NCI-H82 treated with DMSO at 0.1 percent for 48 hours (cell line): ENCODE data around the gene C10orf105.

Experiments
- DNase-seq: peaks from one replicate; lab custom pipeline; 2025; ENCODE audit not compliant: unreplicated experiment; lab: John Stamatoyannopoulos, UW

Gene C10orf105

DNA sequence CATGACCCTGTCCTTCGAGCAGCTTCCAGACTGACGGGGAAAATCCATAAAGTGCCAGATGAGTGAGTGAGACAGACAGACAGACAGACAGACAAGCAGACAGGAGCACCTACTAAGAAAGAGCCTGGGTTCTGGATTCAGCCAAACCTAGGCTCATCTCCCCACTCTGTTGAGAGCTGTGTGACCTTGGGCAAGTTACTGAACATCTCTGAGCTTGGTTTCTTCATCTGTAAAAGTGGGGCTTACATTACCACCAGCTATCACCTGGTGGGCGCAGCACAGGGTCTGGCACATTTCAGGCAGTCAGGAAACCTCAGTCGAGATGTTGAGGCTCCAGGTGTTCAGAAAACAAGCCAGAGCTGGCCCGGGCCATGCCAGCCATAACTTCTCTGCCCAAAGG lies 37.6 kb downstream of the C10orf105 start:
- DNase-seq: no peak

DNA sequence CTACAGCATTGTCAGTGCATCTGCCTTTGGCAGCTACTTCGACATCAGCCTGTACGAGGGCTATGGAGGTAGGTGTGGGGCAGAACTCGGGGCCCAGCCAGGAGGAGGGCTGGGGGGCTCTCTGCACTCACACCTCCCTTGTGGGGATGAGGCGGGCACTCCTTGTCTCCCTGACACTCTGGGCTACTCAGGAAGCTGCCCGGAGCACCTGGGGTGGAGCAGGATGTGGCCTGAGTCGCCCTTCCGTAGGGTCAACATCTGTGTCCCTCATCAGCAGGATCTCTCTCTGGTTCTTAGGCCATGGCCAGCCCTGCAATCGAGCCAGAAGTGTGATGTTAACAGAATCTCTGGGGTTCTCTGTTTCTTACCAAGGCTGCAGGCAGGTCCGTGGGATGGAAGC lies 40.2 kb downstream of the C10orf105 start:
- no peak for DNase-seq

- DNase-seq: no peak
These were observed 41.3 kb downstream of the C10orf105 start for GRCh38 chr10:71678057-71678805.

GRCh38 chr10:71677261-71677660 lies 42.3 kb downstream of the C10orf105 start:
- no peak for DNase-seq

- DNase-seq: no peak
These were observed 44.1 kb downstream of the C10orf105 start for GRCh38 chr10:71675295-71675970.

DNA sequence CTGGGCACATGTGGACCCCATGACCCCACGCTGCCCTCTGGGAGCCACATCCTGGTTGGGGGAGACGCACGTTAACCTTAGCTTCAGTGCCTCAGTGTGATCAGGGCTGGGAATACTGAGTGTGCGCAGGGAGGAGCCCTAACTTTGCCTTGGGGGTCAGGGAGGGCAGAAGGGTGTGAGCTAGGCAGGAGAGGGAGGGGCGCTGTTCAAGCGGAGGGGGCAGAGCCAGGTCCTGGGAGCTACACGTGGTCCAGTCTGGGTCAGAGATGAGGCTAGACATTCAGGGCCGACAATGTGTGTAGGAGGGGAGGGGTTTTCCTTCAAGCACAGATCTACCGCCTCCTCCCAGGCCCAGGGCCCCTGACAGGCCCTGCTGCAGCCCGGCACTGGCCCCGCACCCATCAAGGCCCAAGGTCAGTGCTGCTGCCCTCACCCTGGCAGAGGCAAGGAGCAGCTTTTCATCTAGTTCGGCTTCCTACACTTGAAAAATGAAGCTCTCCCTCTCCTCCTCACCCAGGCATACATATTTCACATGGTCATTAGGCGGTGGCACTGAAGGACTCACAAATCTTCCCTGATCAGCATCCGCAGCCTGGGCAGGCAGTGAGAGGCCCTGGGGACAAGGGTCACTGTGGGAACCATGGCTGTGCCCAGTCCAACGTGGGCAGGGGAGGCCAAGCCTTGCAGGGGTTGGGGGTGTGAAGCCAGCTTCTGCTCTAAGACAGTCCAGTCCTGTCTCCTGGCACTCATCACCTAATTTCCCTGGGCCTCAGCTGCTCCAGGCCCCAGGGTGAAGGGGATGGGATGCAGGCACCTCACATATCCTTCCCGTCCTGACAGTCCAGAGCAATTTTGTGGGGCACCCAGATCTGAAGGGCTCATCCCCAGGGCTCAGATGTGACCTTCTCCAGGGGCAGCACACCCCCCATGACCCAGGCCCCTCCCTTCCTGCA lies 47.3 kb downstream of the C10orf105 start:
- DNase-seq: no peak

GRCh38 chr10:71667387-71667752 lies 52.2 kb downstream of the C10orf105 start:
- no peak for DNase-seq

- peak; percentile 42 for DNase-seq
These were observed 52.8 kb downstream of the C10orf105 start for GRCh38 chr10:71666639-71667386.

- DNase-seq: no peak
These were observed 54.1 kb downstream of the C10orf105 start for GRCh38 chr10:71665456-71665855.

DNA sequence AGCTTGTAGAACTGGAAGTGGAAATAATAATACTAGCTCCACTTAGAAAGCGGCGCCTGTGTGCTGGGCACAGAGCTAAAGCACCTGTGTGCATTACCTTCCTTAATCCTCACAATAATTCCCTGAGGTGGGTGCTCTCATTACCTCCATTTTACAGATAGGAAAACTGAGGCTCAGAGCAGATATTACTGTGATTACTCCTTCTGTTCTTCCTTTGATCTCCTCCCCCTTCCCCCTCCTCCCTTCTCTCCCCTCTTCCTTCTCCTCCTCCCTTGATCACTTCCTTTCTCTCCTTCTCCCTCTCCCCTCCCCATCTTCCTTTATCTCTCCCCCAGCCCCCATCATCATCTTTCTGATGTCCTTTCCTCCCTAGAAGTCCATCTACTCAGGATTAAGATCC lies 55.0 kb downstream of the C10orf105 start:
- DNase-seq: no peak

GRCh38 chr10:71663311-71663710 lies 56.3 kb downstream of the C10orf105 start:
- no peak for DNase-seq

DNA sequence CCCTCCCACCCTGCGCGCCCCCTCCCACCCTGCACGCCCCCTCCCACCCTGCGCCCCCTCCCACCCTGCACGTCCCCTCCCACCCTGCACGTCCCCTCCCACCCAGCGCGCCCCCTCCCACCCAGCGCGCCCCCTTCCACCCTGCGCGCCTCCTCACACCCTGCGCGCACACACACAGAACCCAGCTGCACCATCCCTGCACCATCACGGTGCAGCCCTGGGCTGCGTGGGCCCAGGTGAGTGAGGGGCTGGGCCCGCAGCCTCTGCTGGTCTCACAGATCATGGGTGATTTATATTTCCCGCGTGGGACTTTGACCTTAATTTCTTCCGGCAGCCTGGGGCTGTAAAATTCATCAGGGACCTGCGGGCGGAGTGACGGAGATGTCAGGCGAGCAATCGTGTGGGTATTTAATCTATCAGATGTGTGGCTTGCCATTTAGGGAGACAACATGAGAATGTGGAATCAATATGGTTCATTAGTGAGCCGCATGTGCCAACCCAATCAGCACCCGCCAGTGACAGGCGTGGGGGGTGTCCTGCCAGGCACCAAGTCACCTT lies 57.7 kb downstream of the C10orf105 start:
- no peak for DNase-seq
